Stimulated activated CD4-positive, alpha-beta T cell treated with anti-CD3 and anti-CD28 coated beads, Interleukin-4, amount 100 ng/mL, for 1 hour (primary cell): Measurements from ENCODE around the gene CLEC16A.
A peak's percentile ranks its signal among the peaks of the same experiment; 100 is the strongest.

Source experiments
- DNase-seq: peaks from one replicate; pipeline ENCODE4 v3.0.0-alpha.2; 2020

Gene CLEC16A

DNA sequence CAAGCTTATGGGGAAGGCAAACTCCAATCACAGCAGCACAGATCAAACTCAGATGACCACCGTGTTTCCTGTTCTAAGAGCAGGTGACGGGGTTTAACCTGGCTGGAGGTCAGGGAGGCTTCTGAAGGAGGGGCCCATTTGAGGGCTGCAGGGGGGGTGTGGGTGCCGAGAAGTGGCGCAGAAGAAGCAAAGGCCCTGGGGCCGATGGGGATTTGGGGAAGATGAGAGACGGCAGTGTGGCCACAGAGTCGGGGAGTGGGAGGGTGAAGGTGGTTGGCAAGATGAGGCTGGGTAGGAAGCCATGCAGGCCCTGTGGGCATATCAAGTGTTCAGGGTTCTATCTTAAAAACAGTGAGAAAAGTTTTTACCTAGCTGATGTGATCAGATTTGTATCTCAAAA, 122.9 kb downstream of the CLEC16A start:
- DNase-seq = no peak

DNA sequence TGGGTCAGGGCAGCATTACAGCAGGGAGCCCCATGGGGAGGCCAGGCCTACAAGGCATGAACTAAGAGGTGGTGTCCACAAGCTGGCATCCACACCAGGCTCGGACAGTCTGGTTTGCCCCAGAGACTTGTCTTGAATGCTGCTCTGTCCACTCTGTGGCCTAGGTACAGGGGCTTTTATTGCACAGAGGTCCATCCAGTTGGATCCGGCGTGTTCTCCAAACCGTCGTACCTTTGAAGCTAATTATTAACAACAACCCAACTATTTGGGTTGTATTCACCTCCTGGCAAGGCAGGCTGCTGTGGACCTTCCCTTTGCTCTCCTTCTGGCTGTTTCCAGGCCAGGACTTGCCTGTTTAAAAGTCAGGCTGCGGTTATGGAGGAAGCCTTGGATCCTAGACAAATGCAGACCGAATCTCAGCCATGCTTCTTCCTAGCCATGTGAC, 123.4 kb downstream of the CLEC16A start:
- no peak for DNase-seq

- DNase-seq = no peak
Measured at GRCh38 chr16:11071829-11072228, 127.5 kb downstream of the CLEC16A start.

- no peak for DNase-seq
Measured at GRCh38 chr16:11072420-11073153, 128.2 kb downstream of the CLEC16A start.

DNA sequence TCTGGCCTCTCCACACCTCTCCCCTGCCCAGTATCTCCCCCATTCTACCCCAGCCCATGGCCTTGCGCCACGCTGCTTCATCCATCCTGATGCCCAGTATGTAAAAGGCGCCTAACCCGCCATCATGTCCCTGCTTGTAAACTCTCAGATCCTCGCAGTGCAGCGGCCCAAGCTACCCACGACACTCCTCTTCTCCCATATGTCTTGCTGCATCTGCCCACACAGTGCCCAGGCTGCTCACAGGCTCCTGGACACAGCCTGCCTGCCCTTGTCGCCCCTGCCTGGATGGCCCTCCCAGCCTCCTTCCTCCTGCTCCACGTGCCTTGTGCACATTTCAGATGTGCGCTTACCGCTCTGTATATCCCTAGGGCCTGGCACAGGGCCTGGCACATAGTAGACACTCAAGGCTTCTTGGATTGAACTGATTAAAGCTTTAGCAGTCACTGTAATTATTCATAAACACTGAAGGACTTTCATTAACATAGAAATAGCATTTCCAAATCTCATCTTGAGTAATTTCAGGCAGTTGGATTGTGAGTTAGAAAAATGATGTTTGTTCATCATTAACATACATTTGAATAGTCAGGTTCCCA, 129.1 kb downstream of the CLEC16A start:
- no peak for DNase-seq

GRCh38 chr16:11074131-11074530, 129.8 kb downstream of the CLEC16A start:
- DNase-seq = no peak

- DNase-seq = no peak
Measured at GRCh38 chr16:11075163-11075562, 130.8 kb downstream of the CLEC16A start.

DNA sequence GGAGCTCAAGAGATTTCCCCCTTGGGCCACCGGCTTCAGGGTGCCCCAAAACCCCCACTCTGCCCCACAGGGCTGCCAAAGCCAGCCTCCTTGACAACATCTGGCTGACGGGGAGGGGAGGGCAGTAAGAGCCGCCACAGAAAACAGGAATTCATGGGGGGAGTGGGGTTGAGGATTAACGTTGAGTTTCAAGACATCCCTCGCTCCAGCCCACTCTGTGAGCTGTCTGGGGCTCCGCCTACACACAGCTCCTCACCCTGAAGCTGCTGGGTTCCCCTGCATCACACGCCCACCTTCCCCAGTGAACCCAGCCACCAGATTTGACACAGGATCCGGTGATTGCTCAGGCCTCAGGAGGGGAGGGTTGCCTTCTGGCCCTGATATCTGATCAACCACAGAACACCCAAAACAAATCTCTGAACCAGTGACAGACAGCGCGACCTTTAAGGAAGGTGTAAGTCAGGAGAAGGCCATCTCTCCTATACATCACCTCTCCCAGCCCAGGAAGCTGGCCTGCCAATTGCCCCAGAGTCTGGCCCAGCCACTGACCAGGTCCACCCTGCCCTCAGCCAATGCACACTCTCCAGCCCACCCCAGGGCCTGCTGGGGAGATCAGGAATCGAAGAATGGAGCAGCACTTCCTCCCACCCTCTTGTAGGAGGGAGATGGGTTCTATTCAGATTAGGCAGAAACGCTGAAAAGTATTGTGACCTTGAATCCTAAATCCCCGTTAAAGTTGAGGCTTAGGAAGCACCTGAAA, 132.1 kb downstream of the CLEC16A start:
- peak; percentile 67 for DNase-seq

DNA sequence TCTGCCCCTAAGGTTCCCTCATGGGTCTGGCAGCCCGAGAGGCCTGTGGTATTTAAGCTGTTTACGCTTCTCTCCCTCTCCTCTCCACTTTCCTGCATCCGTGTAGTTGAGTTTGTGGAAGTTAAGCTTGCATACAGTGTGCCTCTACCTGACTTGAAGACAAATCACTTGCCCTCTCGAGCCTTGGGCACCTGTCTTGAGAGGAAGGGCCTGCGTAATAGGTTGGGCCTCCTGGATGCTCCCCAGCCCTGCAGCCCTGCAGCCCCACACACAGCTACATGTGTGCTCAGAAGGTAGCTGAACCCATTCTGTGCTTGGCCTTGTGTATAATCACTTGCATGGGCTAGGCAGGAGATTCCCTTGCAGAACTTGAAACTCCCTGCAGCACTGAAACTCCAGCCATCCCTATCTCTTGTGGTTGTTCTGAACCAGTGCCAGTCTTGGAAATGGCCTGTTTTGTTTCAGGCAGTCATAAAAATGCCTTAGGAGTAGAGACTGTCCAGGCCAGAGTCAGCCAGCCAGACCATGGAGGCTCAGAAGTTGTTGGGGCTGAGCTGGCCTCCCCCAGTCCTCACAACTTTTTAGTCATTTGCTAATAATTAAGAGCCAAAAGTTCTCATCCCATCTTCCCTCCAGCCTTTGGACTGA, 134.6 kb downstream of the CLEC16A start:
- DNase-seq = no peak

- no peak for DNase-seq
Measured at GRCh38 chr16:11079652-11080187, 135.4 kb downstream of the CLEC16A start.

DNA sequence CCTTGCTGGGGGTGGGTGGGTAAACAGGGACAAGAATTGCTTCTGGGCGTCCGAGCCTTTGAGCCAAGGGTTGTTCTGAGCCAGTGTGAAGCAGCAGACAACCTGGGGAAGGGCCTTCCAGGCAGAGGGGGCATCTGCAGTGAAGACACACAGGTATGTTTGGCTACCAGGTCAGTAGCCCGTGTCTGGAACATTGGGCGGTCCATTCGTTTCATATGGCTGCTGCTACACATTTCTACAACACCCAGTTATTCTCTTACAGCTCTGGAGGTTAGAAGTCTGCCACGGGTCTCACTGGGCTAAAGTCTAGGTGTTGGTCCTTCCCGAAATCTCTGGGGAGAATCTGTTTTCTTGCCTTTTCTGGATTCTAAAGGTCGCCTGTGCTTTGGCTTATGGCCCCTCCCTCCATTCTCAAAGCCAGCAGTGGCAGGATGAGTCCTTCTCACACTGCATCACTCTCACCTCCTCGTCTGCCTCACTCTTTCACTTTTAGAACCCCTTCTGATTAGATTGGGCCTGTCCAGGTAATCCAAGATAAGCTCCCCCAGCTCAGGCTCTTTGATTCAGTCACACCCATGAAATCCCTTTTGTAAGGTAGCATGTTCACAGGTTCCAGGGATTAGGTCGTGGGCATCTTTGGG, 136.1 kb downstream of the CLEC16A start:
- DNase-seq = no peak

GRCh38 chr16:11080999-11081630, 136.8 kb downstream of the CLEC16A start:
- DNase-seq = no peak

DNA sequence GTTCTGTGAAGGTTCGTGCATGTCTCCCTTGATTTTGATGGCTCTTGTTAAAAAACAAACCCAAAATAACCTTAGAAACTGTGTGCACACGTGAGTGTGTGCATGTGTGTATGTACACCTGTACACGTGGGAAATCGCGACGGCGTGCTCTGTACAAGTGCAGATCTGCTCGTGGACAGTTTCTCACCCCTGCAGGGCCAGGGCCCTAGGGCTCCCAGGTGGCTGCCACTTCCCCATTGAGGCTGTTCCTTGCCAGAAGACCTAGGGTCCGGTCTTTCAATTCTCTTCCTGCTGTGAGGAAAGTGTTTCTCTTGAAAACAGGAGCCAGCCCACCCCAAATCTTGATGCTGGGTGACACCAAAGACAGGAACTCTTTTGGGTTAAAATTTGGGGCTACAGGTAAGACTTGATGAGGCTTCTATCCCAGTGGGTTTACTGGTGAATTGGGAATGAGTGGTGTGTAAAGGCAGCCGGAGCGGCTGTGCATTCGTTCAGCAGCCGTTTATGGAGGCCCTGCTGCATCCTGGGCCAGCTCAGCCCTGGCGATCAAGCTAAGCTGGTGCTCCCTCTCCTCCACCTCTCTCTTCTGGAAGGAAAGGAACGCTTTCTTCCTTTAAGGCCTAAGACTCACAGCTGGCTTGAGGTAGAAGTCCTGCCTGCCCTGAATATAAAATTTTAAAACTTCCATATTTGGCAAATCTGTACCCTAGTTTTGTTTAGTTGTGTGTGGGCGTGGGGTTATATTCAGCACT, 137.9 kb downstream of the CLEC16A start:
- no peak for DNase-seq

- DNase-seq = no peak
Measured at GRCh38 chr16:11082860-11083388, 138.6 kb downstream of the CLEC16A start.

- no peak for DNase-seq
Measured at GRCh38 chr16:11084484-11084875, 140.1 kb downstream of the CLEC16A start.

GRCh38 chr16:11084876-11085485, 140.6 kb downstream of the CLEC16A start:
- DNase-seq = no peak

DNA sequence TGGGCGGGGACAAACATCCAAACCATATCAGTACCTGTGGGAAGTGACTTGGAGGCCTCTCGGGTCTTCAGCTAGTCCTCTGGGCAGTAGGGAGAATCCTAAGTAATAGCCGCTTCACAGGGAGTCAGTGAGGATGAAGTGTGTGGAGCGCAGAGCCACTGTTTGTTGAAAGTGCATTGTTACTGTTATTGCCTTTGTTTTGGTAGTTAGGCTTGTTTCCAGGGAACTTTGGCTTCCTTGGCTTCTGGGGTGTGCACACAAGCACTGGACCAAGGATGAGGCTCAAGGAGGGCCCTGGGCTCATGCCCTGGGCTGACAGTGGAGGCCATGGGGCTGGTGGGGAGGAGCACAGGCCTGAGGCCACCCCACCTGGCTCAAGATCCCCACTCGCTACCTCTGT, 141.6 kb downstream of the CLEC16A start:
- no peak for DNase-seq

DNA sequence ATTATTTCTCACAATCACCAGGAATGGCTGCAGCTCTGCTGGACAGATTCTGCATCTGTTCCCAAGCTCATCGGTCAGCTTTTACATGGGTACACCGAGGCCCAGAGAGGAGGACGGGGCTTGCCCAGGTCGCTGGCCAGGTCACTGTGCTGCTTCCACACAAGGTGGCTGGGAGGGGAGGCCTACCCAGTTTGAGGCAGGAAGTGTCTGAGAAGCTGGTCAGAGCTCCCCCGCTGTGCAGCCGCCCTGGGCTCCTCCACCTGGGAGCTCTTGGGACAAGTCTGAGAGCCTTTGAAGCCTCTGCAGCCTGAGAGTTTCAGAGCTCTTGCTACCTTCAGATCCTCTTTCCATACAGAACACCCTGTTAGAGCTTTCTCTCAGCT, 143.3 kb downstream of the CLEC16A start:
- no peak for DNase-seq

GRCh38 chr16:11088074-11088730, 143.8 kb downstream of the CLEC16A start:
- no peak for DNase-seq

GRCh38 chr16:11088831-11089230, 144.5 kb downstream of the CLEC16A start:
- DNase-seq = no peak
